ENCODE results near the gene PIANP.

- TF ChIP-seq GATA2 (IDR thresholded peaks at IDR 0.05; ENCODE audit: low read depth, low read length) (peak; percentile 25; the same call in 1 of the 2 replicates), GATA3 (IDR thresholded peaks at IDR 0.05; ENCODE audit: low read depth, low read length) (no peak)
Measured at GRCh38 chr12:6688999-6689882, 11.4 kb downstream of the PIANP start, which contains the start of gene ZNF384.
